ENCODE results near the gene FAM53B. TPM values are rescaled to one million over a fixed set of nuclear protein-coding genes. Genes with fewer than 3 reads are reported as not detected.

Gene FAM53B
- total and polyA plus RNA-seq, 4 experiments from 2014 or later = 7.3 to 60.7 (median 49.9) TPM

DNA sequence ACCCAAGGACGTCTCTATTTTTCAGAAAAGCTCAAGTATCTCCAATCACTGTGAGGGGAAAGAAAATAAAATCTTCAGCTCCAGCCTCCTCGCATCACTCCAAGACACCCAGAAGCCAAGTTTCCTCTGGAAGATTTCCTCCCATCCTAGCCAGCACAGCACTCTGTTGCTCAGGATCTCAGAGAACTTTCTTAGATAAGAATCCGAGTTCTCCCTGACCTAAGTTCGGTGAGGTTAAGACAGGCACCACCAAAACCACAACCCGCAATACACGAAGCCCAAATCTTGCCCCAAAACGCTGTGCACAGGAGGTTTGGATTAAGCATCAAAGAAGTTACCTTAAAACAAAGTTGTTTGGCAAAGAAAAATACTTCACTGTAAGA, 4.2 kb downstream of the FAM53B start:
- no peaks in the 10 kb centered on the region for H3K9me3 ChIP-seq (ENCODE audit: control insufficient read depth in 1 of 2, low read length in 2 of 2)
- H3K4me3 ChIP-seq (ENCODE audit: low read length in 2 of 2) = peak overlapping the region; percentile 21 to 27
- H3K36me3 ChIP-seq (ENCODE audit: insufficient read depth, low read length) = no peaks in the 10 kb centered on the region
- ChIA-PET POLR2A (ENCODE audit: partially characterized antibody) (interaction anchor here (0.6 to 5.7 kb wide), 21 partner anchors 7 to 177 kb away, joined by 3 to 163 read pairs (median 23); partner anchors contain the start of gene EEF1AKMT2), CTCF (ENCODE audit: partially characterized antibody) (interaction anchor here (0.8 to 18.1 kb wide), 15 partner anchors 17 to 209 kb away, joined by 3 to 556 read pairs (median 42); no protein-coding TSS in a partner anchor)
- intact Hi-C loops (cut with micrococcal nuclease) = loop anchor here (2.0 to 5.0 kb wide), 3 partner anchors 61 to 338 kb away; no protein-coding TSS in a partner anchor
- peak overlapping the region; percentile 95 to 100 (median 98) for H3K4me3 Mint-ChIP-seq
- H3K36me3 Mint-ChIP-seq = peaks cover 4 to 15% of the 10 kb centered on the region in 2 donors
- H3K9me3 Mint-ChIP-seq = no peaks in the 10 kb centered on the region
- peaks cover 81% of the 10 kb centered on the region for H3K4me1 ChIP-seq (ENCODE audit: insufficient read depth, low read length)
- H3K27me3 Mint-ChIP-seq = no peaks in the 10 kb centered on the region
- H3K27ac ChIP-seq (ENCODE audit: low read depth, low read length) = peak overlapping the region; percentile 64
- peak; percentile 32 to 66 (median 35) for DNase-seq
- no peaks in the 10 kb centered on the region for H3K27me3 ChIP-seq (ENCODE audit: insufficient read depth, low read length)
- H3K27ac Mint-ChIP-seq = peak overlapping the region; percentile 87 to 97 (median 96)
- H3K4me1 Mint-ChIP-seq = peaks cover 69 to 85% (median 76%) of the 10 kb centered on the region in 4 donors

GRCh38 chr10:124739119-124739921, 4.9 kb downstream of the FAM53B start:
- Mint-ChIP-seq H3K27me3 (no peaks in the 10 kb centered on the region), H3K4me3 (peak overlapping the region; percentile 95 to 100 (median 98)), H3K36me3 (peaks cover 7 to 17% of the 10 kb centered on the region in 2 donors), H3K4me1 (peaks cover 71 to 86% (median 79%) of the 10 kb centered on the region in 4 donors), H3K27ac (peak overlapping the region; percentile 87 to 97 (median 96)), H3K9me3 (no peaks in the 10 kb centered on the region)
- Histone ChIP-seq H3K4me1 (ENCODE audit: insufficient read depth, low read length) (peaks cover 84% of the 10 kb centered on the region), H3K9me3 (ENCODE audit: control insufficient read depth in 1 of 2, low read length in 2 of 2) (no peaks in the 10 kb centered on the region), H3K27me3 (ENCODE audit: insufficient read depth, low read length) (no peaks in the 10 kb centered on the region), H3K27ac (ENCODE audit: low read depth, low read length) (peak overlapping the region; percentile 64), H3K4me3 (ENCODE audit: low read length in 2 of 2) (peak overlapping the region; percentile 21 to 27), H3K36me3 (ENCODE audit: insufficient read depth, low read length) (no peaks in the 10 kb centered on the region)
- ChIA-PET POLR2A (ENCODE audit: partially characterized antibody) (interaction anchor here (1.0 to 5.7 kb wide), 19 partner anchors 6 to 120 kb away, joined by 3 to 163 read pairs (median 26); no protein-coding TSS in a partner anchor), CTCF (ENCODE audit: partially characterized antibody) (interaction anchor here (0.8 to 18.1 kb wide), 13 partner anchors 16 to 201 kb away, joined by 3 to 556 read pairs (median 49); no protein-coding TSS in a partner anchor)
- intact Hi-C loops (cut with micrococcal nuclease) = no loop called here
- no peak for DNase-seq

DNA sequence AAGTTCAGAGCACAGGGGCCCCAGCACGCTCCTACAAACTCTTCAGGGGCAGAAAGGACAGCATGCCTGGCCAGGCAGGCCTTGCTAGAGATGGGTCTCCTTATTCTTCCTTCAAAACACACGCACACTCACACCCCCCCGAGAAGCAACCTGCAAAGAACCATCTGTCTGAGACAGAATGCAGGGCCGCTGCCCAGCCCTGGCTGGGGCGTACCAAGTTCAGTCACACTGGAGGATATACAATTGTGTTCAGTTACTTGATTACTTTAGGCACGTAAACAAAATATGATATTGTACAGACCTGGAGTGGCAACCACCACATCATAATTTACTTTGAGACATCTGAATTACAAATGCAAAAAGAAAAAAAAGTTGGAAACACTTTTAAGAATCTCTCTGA, 5.7 kb downstream of the FAM53B start:
- CTCF ChIA-PET (ENCODE audit: partially characterized antibody) = interaction anchor here (4.8 to 18.1 kb wide), 6 partner anchors 16 to 200 kb away, joined by 49 to 556 read pairs (median 112); no protein-coding TSS in a partner anchor
- DNase-seq = no peak

GRCh38 chr10:124737708-124738107, 6.5 kb downstream of the FAM53B start:
- Histone ChIP-seq H3K9me3 (ENCODE audit: control insufficient read depth in 1 of 2, low read length in 2 of 2) (no peaks in the 10 kb centered on the region), H3K27me3 (ENCODE audit: insufficient read depth, low read length) (no peaks in the 10 kb centered on the region), H3K4me1 (ENCODE audit: insufficient read depth, low read length) (peaks cover 100% of the 10 kb centered on the region), H3K36me3 (ENCODE audit: insufficient read depth, low read length) (no peaks in the 10 kb centered on the region), H3K4me3 (ENCODE audit: low read length in 2 of 2) (no peak overlapping the region), H3K27ac (ENCODE audit: low read depth, low read length) (peak overlapping the region; percentile 2)
- Mint-ChIP-seq H3K4me3 (peak overlapping the region in 7 of 8 donors; percentile 42 to 99 (median 65)), H3K36me3 (peaks cover 10 to 25% of the 10 kb centered on the region in 2 donors), H3K9me3 (no peaks in the 10 kb centered on the region), H3K4me1 (peaks cover 84 to 100% (median 94%) of the 10 kb centered on the region in 4 donors), H3K27me3 (no peaks in the 10 kb centered on the region), H3K27ac (peak overlapping the region; percentile 80 to 97 (median 86))
- intact Hi-C loops (cut with micrococcal nuclease) = no loop called here
- ChIA-PET POLR2A (ENCODE audit: partially characterized antibody) (interaction anchor here (0.8 to 6.5 kb wide), 6 partner anchors 10 to 117 kb away, joined by 3 to 74 read pairs (median 13); no protein-coding TSS in a partner anchor), CTCF (ENCODE audit: partially characterized antibody) (interaction anchor here (1.0 to 18.1 kb wide), 7 partner anchors 15 to 199 kb away, joined by 3 to 556 read pairs (median 10); no protein-coding TSS in a partner anchor)
- DNase-seq = no peak

More for the DNA sequence above, 5.7 kb downstream of the FAM53B start:
- peak overlapping the region; percentile 64 for H3K27ac ChIP-seq (ENCODE audit: low read depth, low read length)
- peak overlapping the region; percentile 39 to 97 (median 94) for H3K27ac Mint-ChIP-seq
- H3K27me3 ChIP-seq (ENCODE audit: insufficient read depth, low read length) = no peaks in the 10 kb centered on the region
- peak overlapping the region in 7 of 8 donors; percentile 14 to 100 (median 98) for H3K4me3 Mint-ChIP-seq
- H3K9me3 ChIP-seq (ENCODE audit: control insufficient read depth in 1 of 2, low read length in 2 of 2) = no peaks in the 10 kb centered on the region
- no peaks in the 10 kb centered on the region for H3K36me3 ChIP-seq (ENCODE audit: insufficient read depth, low read length)
- H3K4me3 ChIP-seq (ENCODE audit: low read length in 2 of 2) = no peak overlapping the region
- H3K4me1 Mint-ChIP-seq = peaks cover 78 to 95% (median 87%) of the 10 kb centered on the region in 4 donors
- intact Hi-C loops (cut with micrococcal nuclease) = no loop called here
- POLR2A ChIA-PET (ENCODE audit: partially characterized antibody) = interaction anchor here (0.8 to 5.7 kb wide), 13 partner anchors 10 to 119 kb away, joined by 3 to 163 read pairs (median 40); no protein-coding TSS in a partner anchor
- H3K9me3 Mint-ChIP-seq = no peaks in the 10 kb centered on the region
- H3K36me3 Mint-ChIP-seq = peaks cover 7 to 21% of the 10 kb centered on the region in 2 donors
- H3K4me1 ChIP-seq (ENCODE audit: insufficient read depth, low read length) = peaks cover 93% of the 10 kb centered on the region
- H3K27me3 Mint-ChIP-seq = no peaks in the 10 kb centered on the region

GRCh38 chr10:124737221-124737620, 7.0 kb downstream of the FAM53B start:
- H3K4me1 ChIP-seq (ENCODE audit: insufficient read depth, low read length) = peaks cover 100% of the 10 kb centered on the region
- H3K4me3 Mint-ChIP-seq = peak overlapping the region; percentile 42 to 99 (median 68)
- H3K27me3 ChIP-seq (ENCODE audit: insufficient read depth, low read length) = no peaks in the 10 kb centered on the region
- ChIA-PET CTCF (ENCODE audit: partially characterized antibody) (interaction anchor here (1.0 to 18.1 kb wide), 7 partner anchors 14 to 198 kb away, joined by 3 to 556 read pairs (median 10); no protein-coding TSS in a partner anchor), POLR2A (ENCODE audit: partially characterized antibody) (interaction anchor here (0.7 to 6.5 kb wide), 6 partner anchors 12 to 117 kb away, joined by 3 to 74 read pairs (median 6); no protein-coding TSS in a partner anchor)
- H3K27me3 Mint-ChIP-seq = no peaks in the 10 kb centered on the region
- peak overlapping the region; percentile 2 for H3K27ac ChIP-seq (ENCODE audit: low read depth, low read length)
- H3K9me3 Mint-ChIP-seq = no peaks in the 10 kb centered on the region
- H3K36me3 Mint-ChIP-seq = peaks cover 11 to 20% of the 10 kb centered on the region in 2 donors
- no peaks in the 10 kb centered on the region for H3K9me3 ChIP-seq (ENCODE audit: control insufficient read depth in 1 of 2, low read length in 2 of 2)
- intact Hi-C loops (cut with micrococcal nuclease) = no loop called here
- H3K27ac Mint-ChIP-seq = peak overlapping the region; percentile 80 to 97 (median 86)
- no peaks in the 10 kb centered on the region for H3K36me3 ChIP-seq (ENCODE audit: insufficient read depth, low read length)
- DNase-seq = peak in 1 of 5 donors; percentile 60
- peaks cover 82 to 100% (median 92%) of the 10 kb centered on the region in 4 donors for H3K4me1 Mint-ChIP-seq
- H3K4me3 ChIP-seq (ENCODE audit: low read length in 2 of 2) = no peak overlapping the region

- intact Hi-C loops (cut with micrococcal nuclease) = no loop called here
- no peak overlapping the region for H3K27ac ChIP-seq (ENCODE audit: low read depth, low read length)
- H3K4me1 ChIP-seq (ENCODE audit: insufficient read depth, low read length) = peaks cover 100% of the 10 kb centered on the region
- peaks cover 82 to 100% (median 93%) of the 10 kb centered on the region in 4 donors for H3K4me1 Mint-ChIP-seq
- ChIA-PET POLR2A (ENCODE audit: partially characterized antibody) (interaction anchor here (0.7 to 6.5 kb wide), 7 partner anchors 11 to 98 kb away, joined by 3 to 74 read pairs (median 4); no protein-coding TSS in a partner anchor), CTCF (ENCODE audit: partially characterized antibody) (interaction anchor here (1.0 to 18.1 kb wide), 5 partner anchors 14 to 198 kb away, joined by 3 to 556 read pairs (median 10); no protein-coding TSS in a partner anchor)
- no peaks in the 10 kb centered on the region for H3K9me3 ChIP-seq (ENCODE audit: control insufficient read depth in 1 of 2, low read length in 2 of 2)
- H3K27me3 ChIP-seq (ENCODE audit: insufficient read depth, low read length) = no peaks in the 10 kb centered on the region
- no peaks in the 10 kb centered on the region for H3K27me3 Mint-ChIP-seq
- H3K36me3 Mint-ChIP-seq = peaks cover 11 to 21% of the 10 kb centered on the region in 2 donors
- no peaks in the 10 kb centered on the region for H3K36me3 ChIP-seq (ENCODE audit: insufficient read depth, low read length)
- H3K4me3 Mint-ChIP-seq = peak overlapping the region; percentile 11 to 99 (median 68)
- H3K27ac Mint-ChIP-seq = peak overlapping the region; percentile 80 to 97 (median 87)
- DNase-seq = no peak
- H3K9me3 Mint-ChIP-seq = no peaks in the 10 kb centered on the region
- no peak overlapping the region for H3K4me3 ChIP-seq (ENCODE audit: low read length in 2 of 2)
Observed at GRCh38 chr10:124736491-124737136, 7.6 kb downstream of the FAM53B start.

Measured in CD4-positive, alpha-beta memory T cell (primary cell).